Measurements from ENCODE around the gene FKBP7. TPM values are rescaled to one million over a fixed set of nuclear protein-coding genes. Genes with fewer than 3 reads are reported as not detected.

Gene FKBP7
- total RNA-seq, 1 donor from 2014 or later = 44.3 TPM

DNA sequence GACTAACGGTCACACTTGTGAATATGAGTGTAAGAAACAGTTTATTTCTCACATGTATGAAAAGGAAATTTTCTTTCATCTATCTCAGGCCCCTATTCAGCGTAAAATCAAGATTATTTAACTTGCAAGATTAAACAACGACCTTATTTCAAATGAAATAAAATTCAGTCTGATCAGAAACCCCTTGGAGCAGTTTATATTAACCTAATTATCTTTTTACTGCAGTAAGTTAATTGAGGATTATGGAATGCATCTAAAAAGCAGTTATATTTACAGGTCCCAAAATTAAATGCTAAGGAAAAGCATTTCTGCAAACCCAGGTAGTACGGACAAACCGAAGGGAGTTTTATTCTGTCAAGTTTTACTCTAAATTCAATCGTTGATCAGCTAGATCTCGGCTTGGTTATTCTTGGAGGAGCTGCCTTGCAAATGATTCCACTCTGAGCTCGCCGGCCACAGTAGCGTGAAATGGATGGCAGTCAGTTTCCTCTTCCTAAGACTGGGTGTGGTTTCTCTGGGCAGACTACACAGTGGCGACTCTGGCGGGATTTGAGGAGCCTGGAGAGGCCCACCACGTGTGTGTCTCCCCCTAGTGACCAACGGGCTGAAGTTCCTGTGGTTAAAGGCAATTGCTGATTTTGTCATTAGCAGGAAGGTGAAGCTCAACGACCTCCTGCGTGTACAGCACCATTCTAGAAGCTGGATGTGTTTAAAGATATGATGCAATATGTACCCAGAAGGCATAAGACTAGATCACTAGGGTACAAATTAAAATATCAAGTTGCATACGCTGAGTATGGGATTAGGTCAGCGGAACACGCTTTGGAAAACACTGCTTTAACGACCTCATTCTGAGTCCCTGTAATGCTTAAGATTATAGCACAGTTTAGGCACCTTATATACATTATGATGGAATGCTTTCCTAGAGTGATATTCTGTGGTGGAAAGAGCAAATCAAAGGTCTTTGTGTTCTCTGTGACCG, 63.8 kb downstream of the FKBP7 start:
- peaks cover 21% of the 10 kb centered on the region for H3K4me1 Mint-ChIP-seq (ENCODE audit: low read depth)
- peak overlapping the region; percentile 91 for H3K4me3 Mint-ChIP-seq (ENCODE audit: unreplicated experiment)
- H3K9me3 Mint-ChIP-seq (ENCODE audit: low read depth) = no peaks in the 10 kb centered on the region
- H3K27me3 Mint-ChIP-seq (ENCODE audit: low read depth) = no peaks in the 10 kb centered on the region
- peak; percentile 91 for DNase-seq (ENCODE audit: low spot score)
- TF ChIP-seq, protein P1, sequence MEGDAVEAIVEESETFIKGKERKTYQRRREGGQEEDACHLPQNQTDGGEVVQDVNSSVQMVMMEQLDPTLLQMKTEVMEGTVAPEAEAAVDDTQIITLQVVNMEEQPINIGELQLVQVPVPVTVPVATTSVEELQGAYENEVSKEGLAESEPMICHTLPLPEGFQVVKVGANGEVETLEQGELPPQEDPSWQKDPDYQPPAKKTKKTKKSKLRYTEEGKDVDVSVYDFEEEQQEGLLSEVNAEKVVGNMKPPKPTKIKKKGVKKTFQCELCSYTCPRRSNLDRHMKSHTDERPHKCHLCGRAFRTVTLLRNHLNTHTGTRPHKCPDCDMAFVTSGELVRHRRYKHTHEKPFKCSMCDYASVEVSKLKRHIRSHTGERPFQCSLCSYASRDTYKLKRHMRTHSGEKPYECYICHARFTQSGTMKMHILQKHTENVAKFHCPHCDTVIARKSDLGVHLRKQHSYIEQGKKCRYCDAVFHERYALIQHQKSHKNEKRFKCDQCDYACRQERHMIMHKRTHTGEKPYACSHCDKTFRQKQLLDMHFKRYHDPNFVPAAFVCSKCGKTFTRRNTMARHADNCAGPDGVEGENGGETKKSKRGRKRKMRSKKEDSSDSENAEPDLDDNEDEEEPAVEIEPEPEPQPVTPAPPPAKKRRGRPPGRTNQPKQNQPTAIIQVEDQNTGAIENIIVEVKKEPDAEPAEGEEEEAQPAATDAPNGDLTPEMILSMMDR (IDR thresholded peaks at IDR 0.05) = peak; percentile 90
- no peaks in the 10 kb centered on the region for H3K36me3 Mint-ChIP-seq (ENCODE audit: low read depth)
- H3K27ac Mint-ChIP-seq (ENCODE audit: unreplicated experiment) = peak overlapping the region; percentile 94

Other genes starting within 250 kb of the FKBP7 start
- 42.8 to 48.8 TPM (median 48.8 TPM) in 3 replicates for gene PRKRA, start 27.4 kb downstream of the FKBP7 start, total RNA-seq
- gene PJVK, start 27.2 kb downstream of the FKBP7 start, total RNA-seq = 3.7 to 6.6 TPM (median 4.2 TPM) in 3 replicates
- gene PLEKHA3, start 1.9 kb upstream of the FKBP7 start, total RNA-seq = 34.9 to 39.4 TPM (median 36.4 TPM) in 3 replicates